Hypothalamus (tissue), 51 donors: ENCODE results near the gene GSTT2.

Experiments
- DNase-seq, 51 donors: peaks; one replicate each; lab custom pipeline; 2025; lab: John Stamatoyannopoulos, UW

The GSTT2 gene

DNA sequence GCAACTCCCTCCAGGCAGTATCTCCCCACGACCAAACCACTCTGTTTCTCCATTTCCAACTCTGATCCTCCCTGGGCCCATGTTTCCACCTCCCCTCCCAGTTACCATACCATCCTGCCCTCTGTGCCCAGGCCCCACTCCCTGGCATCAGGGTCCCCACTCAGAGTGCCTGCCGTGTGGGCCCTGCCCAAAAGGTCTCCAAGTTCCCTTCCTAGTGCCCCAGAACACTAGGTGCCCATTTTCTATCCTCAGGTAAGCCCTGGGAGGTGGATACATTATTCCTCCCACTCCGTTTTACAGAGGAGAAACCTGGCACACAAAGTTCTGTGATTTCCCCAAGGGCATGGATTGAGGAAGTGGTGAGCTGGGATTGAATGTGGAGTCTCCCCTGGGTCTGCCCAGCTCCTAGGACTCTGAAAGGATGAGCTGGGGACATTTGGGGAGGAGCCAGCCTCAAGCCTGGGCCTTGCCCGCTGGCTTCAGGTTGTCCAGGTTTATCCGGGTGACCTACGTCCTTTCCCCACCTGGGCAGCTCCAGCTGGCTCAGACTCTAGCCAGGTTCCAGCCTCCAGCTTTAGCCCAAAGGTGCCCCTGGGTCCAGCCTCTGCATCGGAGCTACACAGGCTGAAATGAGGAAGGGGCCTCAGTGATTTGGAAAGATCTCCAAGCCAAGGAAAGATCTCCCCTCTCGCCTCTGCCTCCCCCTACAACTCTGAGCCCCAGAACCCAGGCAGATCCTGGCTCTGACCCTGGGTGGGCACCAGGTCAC is 27.5 kb downstream of the GSTT2 start:
- no peak for DNase-seq

GRCh38 chr22:24008022-24008283 is 28.0 kb downstream of the GSTT2 start:
- DNase-seq, result no peak

DNA sequence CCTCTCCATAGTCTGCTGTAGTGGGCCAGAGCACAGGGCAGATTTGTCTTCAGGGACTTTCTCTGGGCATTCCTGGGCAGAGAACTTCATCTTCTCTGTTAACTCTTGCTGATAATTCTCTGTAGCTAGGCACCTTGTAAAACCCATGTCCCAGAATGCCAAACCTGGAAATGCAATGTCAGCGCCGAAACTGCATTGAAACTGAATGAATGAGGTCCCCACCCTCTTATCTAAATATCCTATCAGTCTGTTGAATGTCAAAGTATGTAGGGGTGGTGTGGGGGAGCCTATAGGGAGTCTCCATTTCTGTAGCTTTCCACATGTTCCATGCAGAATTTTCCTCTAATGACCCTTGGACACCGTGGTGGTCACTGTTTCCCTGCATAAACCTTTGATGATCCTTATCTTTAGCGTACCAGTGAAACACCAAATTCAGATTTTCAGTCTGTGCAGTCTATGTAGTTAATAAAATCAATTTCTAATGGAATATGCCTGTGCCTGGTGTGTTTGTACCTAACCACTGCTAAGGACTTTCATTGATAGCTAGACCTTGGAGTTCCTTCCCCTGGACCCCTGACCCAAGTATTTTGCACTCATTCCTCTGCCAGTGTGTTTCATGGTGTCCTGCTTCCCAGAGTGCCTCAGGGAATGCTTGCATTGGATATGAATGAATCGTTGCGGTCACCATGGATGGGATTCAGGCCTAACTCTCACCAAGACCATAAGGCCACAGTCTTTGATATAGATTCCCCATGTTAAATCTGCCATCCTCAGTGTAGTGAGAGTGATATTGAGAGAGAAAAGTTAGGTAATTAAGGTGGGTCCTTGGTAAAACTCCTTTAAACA is 28.7 kb downstream of the GSTT2 start:
- no peak for DNase-seq

GRCh38 chr22:24009227-24010017 is 29.5 kb downstream of the GSTT2 start:
- DNase-seq, result no peak

GRCh38 chr22:24010018-24010391 is 30.1 kb downstream of the GSTT2 start:
- no peak for DNase-seq

GRCh38 chr22:24011735-24012068 is 31.8 kb downstream of the GSTT2 start:
- DNase-seq, result no peak

GRCh38 chr22:24016156-24016555 is 36.2 kb downstream of the GSTT2 start:
- no peak for DNase-seq

GRCh38 chr22:24021304-24021703 is 41.4 kb downstream of the GSTT2 start:
- DNase-seq, result no peak

DNA sequence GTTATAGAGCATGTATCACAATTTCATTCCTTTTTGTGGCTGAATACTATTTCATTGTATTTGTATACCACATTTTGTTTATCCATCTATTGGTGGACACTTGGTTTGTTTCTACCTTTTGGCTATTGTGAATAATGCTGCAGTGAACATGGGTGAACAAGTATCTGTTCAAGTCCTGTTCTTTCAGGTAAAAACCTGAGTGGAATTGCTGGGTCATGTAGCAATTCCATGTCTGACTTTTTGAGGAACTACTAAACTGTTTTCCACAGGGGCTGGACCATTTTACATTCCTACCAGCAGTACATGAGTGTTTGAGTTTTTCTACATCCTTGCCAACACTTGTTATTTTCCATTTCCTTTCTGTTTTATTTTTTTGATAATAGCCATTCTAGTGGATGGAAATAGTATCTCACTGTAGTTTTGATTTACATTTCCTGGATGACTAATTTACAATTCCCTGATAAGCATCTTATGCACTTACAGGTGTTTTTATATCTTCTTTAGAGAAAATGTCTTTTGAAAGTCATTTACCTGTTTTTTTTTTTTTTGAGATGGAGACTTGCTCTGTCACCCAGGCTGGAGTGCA is 43.4 kb downstream of the GSTT2 start:
- no peak for DNase-seq

GRCh38 chr22:24024354-24024753 is 44.4 kb downstream of the GSTT2 start:
- no peak for DNase-seq

DNA sequence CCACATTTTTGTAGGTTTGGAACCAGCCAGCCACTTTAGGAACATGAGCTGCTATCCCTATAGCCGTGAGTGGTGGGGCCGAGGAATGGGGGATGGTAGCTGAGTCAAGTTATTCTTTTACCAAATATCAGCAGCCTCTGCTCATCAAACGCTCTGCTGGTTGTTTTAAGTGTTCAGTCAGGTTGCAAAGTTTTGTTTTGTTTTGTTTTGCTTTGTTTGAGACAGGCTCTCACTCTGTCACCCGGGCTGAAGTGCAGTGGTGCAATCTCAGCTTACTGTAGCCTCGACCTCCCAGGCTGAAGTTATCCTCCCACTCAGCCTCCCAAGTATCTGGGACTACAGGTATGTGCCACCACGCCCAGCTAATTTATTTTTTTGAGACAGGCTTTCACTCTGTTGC is 45.5 kb downstream of the GSTT2 start:
- no peak for DNase-seq

DNA sequence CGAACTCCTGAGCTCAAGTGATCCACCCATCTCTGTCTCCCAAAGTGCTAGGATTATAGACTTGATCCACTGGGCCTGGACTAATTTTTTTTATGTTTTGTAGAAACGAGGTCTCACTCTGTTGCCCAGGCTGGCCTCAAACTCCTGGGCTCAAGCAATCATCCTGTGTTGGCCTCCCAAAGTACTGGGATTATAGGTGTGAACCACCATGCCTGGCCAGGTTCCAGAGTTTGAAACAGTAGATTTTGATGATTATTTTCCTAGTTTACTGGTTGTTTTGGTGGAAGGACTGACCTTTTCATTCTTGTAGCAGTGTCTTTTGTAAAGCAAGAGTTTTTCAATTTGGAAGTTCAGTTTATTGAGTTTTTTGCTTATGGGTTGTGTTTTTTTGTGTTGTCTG is 46.1 kb downstream of the GSTT2 start:
- no peak for DNase-seq

DNA sequence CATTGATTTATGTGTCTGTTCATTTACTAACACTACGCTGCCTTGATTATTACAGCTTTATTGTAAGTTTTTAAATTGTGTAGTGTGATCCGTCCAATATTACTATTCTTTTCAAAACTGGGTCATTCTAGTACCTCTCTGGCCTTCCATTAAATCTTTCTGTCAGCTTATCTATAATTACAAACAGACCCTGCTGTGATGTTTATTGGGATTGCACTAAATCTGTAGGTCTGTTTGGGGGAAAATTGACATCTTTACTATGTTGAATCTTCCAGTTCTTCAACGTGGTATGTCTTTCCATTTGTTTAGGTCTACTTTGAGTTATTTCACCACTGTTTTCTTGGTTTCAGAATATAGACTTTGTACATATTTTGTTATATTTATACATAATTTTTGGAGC is 46.8 kb downstream of the GSTT2 start:
- DNase-seq, result no peak

DNA sequence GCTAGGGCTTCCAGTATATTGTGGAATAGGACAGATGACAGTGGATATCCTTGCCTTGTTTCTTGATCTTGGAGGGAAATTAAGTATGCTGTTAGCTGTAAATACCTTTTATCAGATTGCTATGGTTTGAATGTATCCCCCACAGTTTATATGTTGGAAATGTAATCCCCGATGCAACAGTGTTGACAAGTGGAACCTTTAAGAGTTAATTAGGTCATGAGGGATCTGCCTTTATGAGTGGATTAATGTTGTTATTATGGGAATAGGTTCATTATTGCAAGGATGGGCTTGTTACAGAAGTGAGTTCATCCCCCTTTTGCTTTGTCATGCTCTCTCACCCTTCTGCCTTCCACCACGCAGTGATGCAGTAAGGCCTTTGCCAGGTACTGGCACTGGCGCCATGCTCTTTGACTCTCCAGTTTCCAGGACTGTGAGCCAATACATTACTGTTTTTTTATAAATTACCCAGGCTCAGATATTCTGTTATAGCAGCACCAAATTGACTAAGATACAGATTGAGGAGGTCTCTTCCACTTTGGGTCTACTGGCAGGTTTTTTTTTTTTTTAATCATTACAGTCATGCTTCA is 47.5 kb downstream of the GSTT2 start:
- DNase-seq, result no peak

GRCh38 chr22:24027991-24028390 is 48.1 kb downstream of the GSTT2 start:
- no peak for DNase-seq

GRCh38 chr22:24028533-24028932 is 48.6 kb downstream of the GSTT2 start:
- no peak for DNase-seq

GRCh38 chr22:24029304-24029703 is 49.4 kb downstream of the GSTT2 start:
- no peak for DNase-seq

DNA sequence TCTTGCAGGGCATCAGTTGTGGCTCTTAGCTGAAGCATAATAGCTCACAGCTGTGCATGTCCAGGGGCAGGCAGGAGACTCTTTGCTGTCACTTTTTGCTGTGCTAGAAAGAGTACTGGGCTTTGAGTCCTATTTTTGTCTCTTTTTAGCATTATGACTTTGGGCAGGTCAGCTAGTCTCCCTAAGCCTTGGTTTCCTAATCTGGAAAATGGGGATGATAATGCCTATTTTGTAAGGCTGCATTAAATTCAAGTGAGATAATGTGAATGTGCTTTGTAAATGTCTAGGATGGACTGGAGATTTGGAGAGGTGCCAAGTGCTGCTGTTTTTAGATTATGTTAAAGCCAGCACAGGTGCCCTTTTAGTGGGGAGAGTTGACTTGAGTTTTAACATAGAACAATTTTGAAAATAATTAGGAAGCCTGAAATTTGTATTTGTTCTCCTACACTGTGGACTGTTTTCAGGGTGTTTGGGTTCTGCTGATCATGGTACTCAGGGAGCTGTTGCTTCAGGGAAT is 50.3 kb downstream of the GSTT2 start:
- DNase-seq, result no peak
